ENCODE data around the gene YTHDC1.

DNA sequence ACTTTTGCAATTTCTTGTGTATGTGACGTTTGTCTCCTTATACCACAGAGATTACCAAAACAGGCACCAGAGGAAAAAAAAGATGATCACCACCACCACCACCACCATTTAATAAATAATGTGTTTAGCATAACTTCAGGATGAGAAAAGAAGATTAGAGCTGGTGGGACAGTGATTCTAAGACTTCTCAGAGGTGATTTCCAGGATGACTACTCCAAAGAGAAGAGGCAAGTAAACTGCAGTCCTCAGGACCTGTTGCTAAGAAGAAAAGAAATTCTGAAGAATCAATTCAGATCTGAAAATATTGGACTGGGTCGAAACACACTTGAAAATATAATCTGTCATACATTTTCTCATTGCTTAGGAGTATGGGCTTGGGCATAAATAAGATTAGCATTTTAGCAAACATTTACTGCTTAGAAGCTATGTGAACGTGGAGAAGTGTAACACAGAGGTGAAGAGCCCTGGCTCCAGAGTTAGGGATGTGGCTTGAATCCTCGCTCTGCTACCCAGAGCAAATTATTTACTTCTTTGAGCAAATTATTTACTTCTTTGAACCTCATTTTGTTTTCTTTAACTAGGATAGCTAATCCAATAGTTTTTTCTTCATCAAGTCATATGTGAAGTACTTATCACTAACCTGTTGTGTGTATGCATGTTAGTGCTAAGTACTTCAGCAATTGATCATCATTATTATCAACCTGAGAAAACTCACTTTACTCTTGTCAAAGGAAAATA lies 10.5 kb upstream of the YTHDC1 start:
- TF ChIP-seq EZH2phosphoT487 (IDR thresholded peaks at IDR 0.05; ENCODE audit: low read length) (no peak), CTCF (IDR thresholded peaks at IDR 0.05; ENCODE audit: low read length) (no peak), EZH2 (optimal IDR thresholded peaks at IDR 0.05; ENCODE audit: low read depth, low read length) (no peak)

Measured in MM.1S (cell line).